HUES48 (cell line): Measurements from ENCODE around the gene MYO3B.

ENCODE experiments used
- H3K27ac ChIP-seq: one replicate; pipeline ENCODE4 v1.7.0; 2013; ENCODE audit warnings: low read depth, low read length, inconsistent platforms
- H3K27me3 ChIP-seq: 2 replicates; pipeline ENCODE4 v1.6.1; 2013; ENCODE audit warnings: mild to moderate bottlenecking, low read length; ENCODE audit not compliant: control insufficient read depth, insufficient read depth
- H3K36me3 ChIP-seq: 2 replicates; pipeline ENCODE4 v1.6.1; 2013; ENCODE audit warnings: low read length; ENCODE audit not compliant: control insufficient read depth, insufficient read depth
- H3K4me1 ChIP-seq: 2 replicates; pipeline ENCODE4 v1.6.1; 2013; ENCODE audit warnings: mild to moderate bottlenecking, low read length; ENCODE audit not compliant: control insufficient read depth, insufficient read depth
- H3K4me3 ChIP-seq: 2 replicates; pipeline ENCODE4 v1.5.1; 2013; ENCODE audit warnings: mild to moderate bottlenecking, low read depth, low read length
- H3K9ac ChIP-seq: 2 replicates; pipeline ENCODE4 v1.6.1; 2013; ENCODE audit warnings: mild to moderate bottlenecking, low read depth, low read length, moderate library complexity
- H3K9me3 ChIP-seq: 2 replicates; pipeline ENCODE4 v1.6.1; 2013; ENCODE audit warnings: low read length; ENCODE audit not compliant: control insufficient read depth, insufficient read depth

Gene MYO3B

GRCh38 chr2:170235860-170236679 is 58.1 kb downstream of the MYO3B start:
- no peaks in the 10 kb centered on the region for H3K27me3 ChIP-seq
- H3K4me3 ChIP-seq: no peak overlapping the region
- peaks cover 18% of the 10 kb centered on the region for H3K4me1 ChIP-seq
- no peak overlapping the region for H3K27ac ChIP-seq
- no peak overlapping the region for H3K9ac ChIP-seq
- H3K9me3 ChIP-seq: no peaks in the 10 kb centered on the region
- H3K36me3 ChIP-seq: no peaks in the 10 kb centered on the region

GRCh38 chr2:170236680-170237047 is 58.7 kb downstream of the MYO3B start:
- Histone ChIP-seq H3K4me1 (peaks cover 18% of the 10 kb centered on the region), H3K4me3 (no peak overlapping the region), H3K9ac (no peak overlapping the region), H3K27me3 (no peaks in the 10 kb centered on the region), H3K36me3 (no peaks in the 10 kb centered on the region), H3K9me3 (no peaks in the 10 kb centered on the region), H3K27ac (no peak overlapping the region)

- Histone ChIP-seq H3K36me3 (no peaks in the 10 kb centered on the region), H3K9ac (no peak overlapping the region), H3K27ac (no peak overlapping the region), H3K4me1 (peaks cover 21% of the 10 kb centered on the region), H3K4me3 (no peak overlapping the region), H3K9me3 (no peaks in the 10 kb centered on the region), H3K27me3 (no peaks in the 10 kb centered on the region)
Measured at GRCh38 chr2:170237572-170238120, 59.7 kb downstream of the MYO3B start.

- Histone ChIP-seq H3K9ac (no peak overlapping the region), H3K4me3 (no peak overlapping the region), H3K27me3 (no peaks in the 10 kb centered on the region), H3K9me3 (no peaks in the 10 kb centered on the region), H3K4me1 (peaks cover 21% of the 10 kb centered on the region), H3K36me3 (no peaks in the 10 kb centered on the region), H3K27ac (no peak overlapping the region)
Measured at GRCh38 chr2:170238776-170239175, 60.8 kb downstream of the MYO3B start.

GRCh38 chr2:170240629-170241028 is 62.7 kb downstream of the MYO3B start:
- no peak overlapping the region for H3K9ac ChIP-seq
- H3K36me3 ChIP-seq: no peaks in the 10 kb centered on the region
- no peaks in the 10 kb centered on the region for H3K9me3 ChIP-seq
- peaks cover 21% of the 10 kb centered on the region for H3K4me1 ChIP-seq
- H3K4me3 ChIP-seq: no peak overlapping the region
- no peak overlapping the region for H3K27ac ChIP-seq
- no peaks in the 10 kb centered on the region for H3K27me3 ChIP-seq

GRCh38 chr2:170241756-170242155 is 63.8 kb downstream of the MYO3B start:
- H3K27me3 ChIP-seq: no peaks in the 10 kb centered on the region
- H3K4me3 ChIP-seq: no peak overlapping the region
- H3K9me3 ChIP-seq: no peaks in the 10 kb centered on the region
- no peak overlapping the region for H3K9ac ChIP-seq
- no peaks in the 10 kb centered on the region for H3K36me3 ChIP-seq
- H3K4me1 ChIP-seq: peaks cover 13% of the 10 kb centered on the region
- H3K27ac ChIP-seq: no peak overlapping the region

- Histone ChIP-seq H3K27me3 (no peaks in the 10 kb centered on the region), H3K27ac (no peak overlapping the region), H3K9me3 (no peaks in the 10 kb centered on the region), H3K4me3 (no peak overlapping the region), H3K36me3 (no peaks in the 10 kb centered on the region), H3K9ac (no peak overlapping the region), H3K4me1 (peaks cover 3% of the 10 kb centered on the region; the same call in 1 of the 2 replicates)
Measured at GRCh38 chr2:170243118-170243837, 65.3 kb downstream of the MYO3B start.

GRCh38 chr2:170243898-170244297 is 66.0 kb downstream of the MYO3B start:
- H3K4me1 ChIP-seq: peaks cover 3% of the 10 kb centered on the region; the same call in 1 of the 2 replicates
- no peaks in the 10 kb centered on the region for H3K9me3 ChIP-seq

GRCh38 chr2:170244555-170244954 is 66.6 kb downstream of the MYO3B start:
- Histone ChIP-seq H3K4me1 (peaks cover 3% of the 10 kb centered on the region; the same call in 1 of the 2 replicates), H3K4me3 (no peak overlapping the region), H3K27ac (no peak overlapping the region), H3K9ac (no peak overlapping the region), H3K9me3 (no peaks in the 10 kb centered on the region), H3K36me3 (no peaks in the 10 kb centered on the region), H3K27me3 (no peaks in the 10 kb centered on the region)

More at GRCh38 chr2:170243898-170244297, 66.0 kb downstream of the MYO3B start:
- H3K36me3 ChIP-seq: no peaks in the 10 kb centered on the region
- H3K27ac ChIP-seq: no peak overlapping the region
- no peaks in the 10 kb centered on the region for H3K27me3 ChIP-seq
- no peak overlapping the region for H3K4me3 ChIP-seq
- no peak overlapping the region for H3K9ac ChIP-seq

GRCh38 chr2:170245312-170245711 is 67.4 kb downstream of the MYO3B start:
- no peaks in the 10 kb centered on the region for H3K9me3 ChIP-seq
- H3K9ac ChIP-seq: no peak overlapping the region
- no peak overlapping the region for H3K27ac ChIP-seq
- H3K27me3 ChIP-seq: no peaks in the 10 kb centered on the region
- no peak overlapping the region for H3K4me3 ChIP-seq
- H3K36me3 ChIP-seq: no peaks in the 10 kb centered on the region
- H3K4me1 ChIP-seq: peaks cover 3% of the 10 kb centered on the region; the same call in 1 of the 2 replicates

- Histone ChIP-seq H3K4me1 (no peaks in the 10 kb centered on the region; the same call in 1 of the 2 replicates), H3K27ac (no peak overlapping the region), H3K9ac (no peak overlapping the region), H3K36me3 (no peaks in the 10 kb centered on the region), H3K4me3 (no peak overlapping the region), H3K9me3 (no peaks in the 10 kb centered on the region), H3K27me3 (no peaks in the 10 kb centered on the region)
Measured at GRCh38 chr2:170247333-170247732, 69.4 kb downstream of the MYO3B start.
